Tibial nerve (tissue), 4 donors: Measurements from ENCODE around the gene FKBP1A. TPM values are rescaled to one million over a fixed set of nuclear protein-coding genes. Genes with fewer than 3 reads are reported as not detected.

Source experiments
- DNase-seq, 2 donors: peaks; one replicate each; pipeline ENCODE4 v3.0.0-alpha.2; 2019; ENCODE audit warnings: low spot score in 2 of 2
- H3K27ac ChIP-seq, 4 donors: fragments of 200-600 bp; sonication (generic) in 3 of 4; one replicate each; pipeline ENCODE4 v1.5.1; 2017 to 2019; ENCODE audit warnings: mild to moderate bottlenecking in 1 of 4
- H3K27me3 ChIP-seq, 2 donors: fragments of 200-600 bp; sonication (generic) in 1 of 2; one replicate each; pipeline versions ENCODE4 v1.5.1 to v1.6.0; 2017 to 2019
- H3K36me3 ChIP-seq, 3 donors: fragments of 200-600 bp; sonication (generic); one replicate each; pipeline ENCODE4 v1.5.1; 2018 to 2019
- H3K4me1 ChIP-seq, 4 donors: fragments of 200-600 bp; sonication (generic) in 3 of 4; one replicate each; pipeline ENCODE4 v1.5.1; 2017 to 2019
- H3K4me3 ChIP-seq, 4 donors: fragments of 200-600 bp; sonication (generic) in 3 of 4; one replicate each; pipeline ENCODE4 v1.5.1; 2017 to 2019; ENCODE audit warnings: mild to moderate bottlenecking in 1 of 4, moderate library complexity in 1 of 4
- H3K9me3 ChIP-seq, 4 donors: fragments of 200-600 bp; sonication (generic) in 3 of 4; one replicate each; pipeline ENCODE4 v1.5.1; 2017 to 2019
- EP300 ChIP-seq, 2 donors: sonication (generic); formaldehyde crosslinking; IDR thresholded peaks; one replicate each; pipeline ENCODE4 v1.6.1; 2017; ENCODE audit warnings: antibody characterized with exemption in 2 of 2, mild to moderate bottlenecking in 1 of 2
- POLR2A ChIP-seq, 2 donors: fragments of 450-650 bp; IDR thresholded peaks; one replicate each; pipeline ENCODE4 v1.6.1; 2017; ENCODE audit warnings: antibody characterized with exemption in 2 of 2, mild to moderate bottlenecking in 2 of 2, moderate library complexity in 2 of 2
- WGBS, 2 donors: methylation state at CpG; one replicate each; pipeline ENCODE4 v1.1.5; 2018; 5-methylcytosine and 5-hydroxymethylcytosine counted together
- total RNA-seq, 4 donors: library from RNA; depleted of rRNA; stranded (reverse); fragments of >200 nt; gene quantifications; one replicate each; pipeline ENCODE4 v1.1.0, GENCODE V29; 2016
- TF ChIP-seq, protein P1 (sequence below), 5 experiments: fragments of 200-600 bp in 3 of 5; fragments of 450-650 bp in 2 of 5; sonication (generic) in 3 of 5; IDR thresholded peaks; one replicate each; pipeline ENCODE4 v1.5.1; 2016 to 2019; ENCODE audit warnings: antibody characterized with exemption in 5 of 5, mild to moderate bottlenecking in 3 of 5, moderate library complexity in 2 of 5

FKBP1A gene
- total RNA-seq, 4 donors from 2014 or later, result 92.2 to 172 (median 130) TPM

DNA sequence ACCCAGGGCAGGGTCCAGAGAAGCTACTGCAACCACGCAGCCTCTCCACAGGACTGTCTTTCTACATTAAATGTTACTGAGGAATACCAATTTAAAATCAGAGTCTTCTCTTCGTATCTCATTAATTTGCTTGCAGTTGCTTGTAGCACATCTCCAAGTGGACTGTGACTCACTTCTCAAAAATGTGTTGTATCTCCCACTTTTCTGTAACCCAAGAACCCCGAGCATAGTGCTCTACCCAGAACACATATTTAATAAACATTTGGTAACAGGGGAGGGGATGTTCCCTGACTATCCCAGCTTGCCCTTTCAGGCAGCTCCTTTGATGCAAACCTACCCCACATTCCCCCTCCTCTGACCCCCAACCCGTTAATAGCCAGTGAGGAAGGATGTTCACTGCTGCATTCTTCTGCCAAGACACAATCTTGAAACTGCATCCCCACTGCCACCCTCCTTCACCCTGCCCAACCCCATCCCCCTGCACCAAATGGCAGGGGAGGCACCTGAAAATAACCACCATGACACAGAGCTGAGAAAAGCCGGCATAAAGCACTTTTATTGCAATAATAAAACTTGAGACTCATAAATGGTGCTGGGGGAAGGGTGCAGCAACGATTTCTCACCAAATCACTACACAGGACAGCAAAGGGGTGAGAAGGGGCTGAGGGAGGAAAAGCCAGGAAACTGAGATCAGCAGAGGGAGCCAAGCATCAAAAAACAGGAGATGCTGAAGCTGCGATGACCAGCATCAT is 24.2 kb downstream of the FKBP1A start:
- Histone ChIP-seq H3K9me3 (no peaks in the 10 kb centered on the region), H3K36me3 (peaks cover 0 to 23% (median 0%) of the 10 kb centered on the region in 3 donors), H3K4me1 (peaks cover 2 to 61% (median 19%) of the 10 kb centered on the region in 4 donors), H3K27ac (no peak overlapping the region), H3K4me3 (no peak overlapping the region), H3K27me3 (no peaks in the 10 kb centered on the region)
- TF ChIP-seq, protein P1, sequence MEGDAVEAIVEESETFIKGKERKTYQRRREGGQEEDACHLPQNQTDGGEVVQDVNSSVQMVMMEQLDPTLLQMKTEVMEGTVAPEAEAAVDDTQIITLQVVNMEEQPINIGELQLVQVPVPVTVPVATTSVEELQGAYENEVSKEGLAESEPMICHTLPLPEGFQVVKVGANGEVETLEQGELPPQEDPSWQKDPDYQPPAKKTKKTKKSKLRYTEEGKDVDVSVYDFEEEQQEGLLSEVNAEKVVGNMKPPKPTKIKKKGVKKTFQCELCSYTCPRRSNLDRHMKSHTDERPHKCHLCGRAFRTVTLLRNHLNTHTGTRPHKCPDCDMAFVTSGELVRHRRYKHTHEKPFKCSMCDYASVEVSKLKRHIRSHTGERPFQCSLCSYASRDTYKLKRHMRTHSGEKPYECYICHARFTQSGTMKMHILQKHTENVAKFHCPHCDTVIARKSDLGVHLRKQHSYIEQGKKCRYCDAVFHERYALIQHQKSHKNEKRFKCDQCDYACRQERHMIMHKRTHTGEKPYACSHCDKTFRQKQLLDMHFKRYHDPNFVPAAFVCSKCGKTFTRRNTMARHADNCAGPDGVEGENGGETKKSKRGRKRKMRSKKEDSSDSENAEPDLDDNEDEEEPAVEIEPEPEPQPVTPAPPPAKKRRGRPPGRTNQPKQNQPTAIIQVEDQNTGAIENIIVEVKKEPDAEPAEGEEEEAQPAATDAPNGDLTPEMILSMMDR (IDR thresholded peaks at IDR 0.05), result no peak
- TF ChIP-seq POLR2A (IDR thresholded peaks at IDR 0.05) (no peak), EP300 (IDR thresholded peaks at IDR 0.05) (no peak)
- DNase-seq, result no peak
- WGBS, 2 donors, result 48% methylated on average over 7 of the region's 7 CpGs

DNA sequence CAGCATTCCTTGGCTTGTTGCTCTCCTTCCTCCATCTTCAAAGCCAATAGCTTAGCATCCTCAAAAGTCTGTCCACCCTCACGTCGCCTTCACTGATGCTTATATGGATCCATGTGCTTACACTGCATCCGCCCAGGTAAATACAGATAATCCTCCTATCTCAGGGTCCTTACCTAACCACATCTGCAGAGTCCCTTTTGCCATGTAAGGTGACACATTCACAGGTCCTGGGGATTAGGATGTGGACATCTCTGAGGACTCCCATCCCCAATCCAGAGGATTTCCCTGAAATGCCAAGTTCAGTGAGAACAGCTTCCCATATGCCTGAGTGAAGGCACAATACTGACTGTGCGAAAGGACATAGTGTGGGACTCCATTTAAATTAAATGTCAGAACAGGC is 25.4 kb downstream of the FKBP1A start:
- no peaks in the 10 kb centered on the region for H3K9me3 ChIP-seq
- TF ChIP-seq EP300 (IDR thresholded peaks at IDR 0.05) (no peak), POLR2A (IDR thresholded peaks at IDR 0.05) (no peak)
- TF ChIP-seq, protein P1 (IDR thresholded peaks at IDR 0.05), result no peak
- no peak overlapping the region for H3K27ac ChIP-seq
- DNase-seq, result no peak
- H3K4me1 ChIP-seq, result peaks cover 0 to 52% (median 16%) of the 10 kb centered on the region in 4 donors
- 95 to 98% methylated on average over 4 of the region's 4 CpGs for WGBS, 2 donors
- peaks cover 0 to 30% (median 0%) of the 10 kb centered on the region in 3 donors for H3K36me3 ChIP-seq
- no peaks in the 10 kb centered on the region for H3K27me3 ChIP-seq
- H3K4me3 ChIP-seq, result no peak overlapping the region

DNA sequence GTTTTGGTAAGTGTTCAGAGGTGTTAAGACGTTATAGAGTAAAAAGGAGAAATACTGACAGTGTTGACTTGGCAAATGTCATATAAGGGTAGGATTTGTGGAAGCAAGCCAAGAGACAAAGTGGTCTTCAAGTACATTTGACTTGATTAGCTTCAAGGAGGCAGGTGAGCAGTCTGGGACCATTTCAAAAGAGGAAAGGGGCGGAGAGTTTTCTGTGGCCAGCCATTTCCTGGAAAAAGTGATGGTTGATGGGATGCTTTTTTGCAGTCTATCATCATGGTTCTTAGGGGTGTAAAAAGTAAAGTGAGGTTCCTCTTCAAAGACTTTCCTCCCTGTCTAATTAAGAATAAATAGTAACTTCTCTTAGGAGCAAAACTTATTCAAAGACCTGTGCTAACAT is 28.7 kb downstream of the FKBP1A start:
- 68 to 77% methylated on average over 2 of the region's 2 CpGs for WGBS, 2 donors
- TF ChIP-seq, protein P1 (IDR thresholded peaks at IDR 0.05), result no peak
- TF ChIP-seq POLR2A (IDR thresholded peaks at IDR 0.05) (no peak), EP300 (IDR thresholded peaks at IDR 0.05) (no peak)
- Histone ChIP-seq H3K27ac (no peak overlapping the region), H3K9me3 (no peaks in the 10 kb centered on the region), H3K4me1 (peaks cover 0 to 20% (median 0%) of the 10 kb centered on the region in 4 donors), H3K27me3 (no peaks in the 10 kb centered on the region), H3K4me3 (no peak overlapping the region), H3K36me3 (peaks cover 0 to 45% (median 2%) of the 10 kb centered on the region in 3 donors)
- no peak for DNase-seq

DNA sequence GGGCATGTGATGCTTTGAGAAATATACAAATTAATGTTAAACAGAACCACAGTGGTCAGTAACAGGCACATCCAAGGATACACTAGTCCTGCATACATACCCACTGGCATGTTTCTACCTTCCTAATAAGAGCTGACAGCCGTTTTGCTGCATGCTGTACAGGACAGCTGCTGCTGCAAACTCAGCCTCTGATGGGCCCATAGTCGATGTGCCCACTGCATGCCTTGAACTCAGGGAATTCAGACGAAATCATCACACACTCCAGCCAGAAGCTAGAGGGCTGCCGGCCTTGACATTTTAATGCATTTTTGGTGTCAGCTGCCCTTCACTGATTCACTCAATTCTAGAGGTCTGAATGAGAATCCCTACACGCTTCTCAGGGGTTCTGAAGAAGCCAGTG is 29.3 kb downstream of the FKBP1A start:
- Histone ChIP-seq H3K4me1 (peaks cover 0 to 15% (median 0%) of the 10 kb centered on the region in 4 donors), H3K27me3 (no peaks in the 10 kb centered on the region), H3K36me3 (peaks cover 0 to 44% (median 2%) of the 10 kb centered on the region in 3 donors), H3K4me3 (no peak overlapping the region), H3K9me3 (no peaks in the 10 kb centered on the region), H3K27ac (no peak overlapping the region)
- no peak for DNase-seq
- 85 to 87% methylated on average over 5 of the region's 5 CpGs for WGBS, 2 donors
- TF ChIP-seq, protein P1 (IDR thresholded peaks at IDR 0.05), result no peak

DNA sequence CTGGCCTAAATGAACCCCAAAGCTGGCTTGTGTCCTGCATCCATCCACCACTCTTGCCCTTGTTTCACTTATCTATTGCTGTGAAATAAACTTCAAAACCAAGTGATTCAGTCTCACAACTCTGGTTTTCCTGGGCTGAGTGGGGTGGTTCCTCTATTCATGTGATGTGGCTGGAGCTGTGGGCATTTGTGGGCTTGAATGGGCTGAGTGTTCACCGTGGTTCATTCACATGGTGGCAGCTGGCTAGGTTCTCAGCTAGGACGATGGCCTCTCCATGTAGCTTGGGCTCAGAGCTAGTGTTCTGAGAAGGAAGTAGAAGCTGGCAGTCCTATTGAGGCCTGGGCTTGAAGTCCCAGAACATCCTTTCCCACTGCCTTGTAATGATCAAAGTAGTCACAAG is 30.4 kb downstream of the FKBP1A start:
- DNase-seq, result no peak
- Histone ChIP-seq H3K27ac (no peak overlapping the region), H3K36me3 (peaks cover 0 to 44% (median 2%) of the 10 kb centered on the region in 3 donors), H3K9me3 (no peaks in the 10 kb centered on the region), H3K4me1 (peaks cover 0 to 6% (median 0%) of the 10 kb centered on the region in 4 donors), H3K27me3 (no peaks in the 10 kb centered on the region), H3K4me3 (no peak overlapping the region)
- TF ChIP-seq POLR2A (IDR thresholded peaks at IDR 0.05), result no peak
- TF ChIP-seq, protein P1 (IDR thresholded peaks at IDR 0.05), result no peak
- no peak for TF ChIP-seq EP300 (IDR thresholded peaks at IDR 0.05)
- 70 to 77% methylated on average over 2 of the region's 2 CpGs for WGBS, 2 donors
